GM12801 (cell line): ENCODE data around the gene SPOCK3.

Source experiments
- CTCF ChIP-seq: IDR thresholded peaks from one replicate; pipeline ENCODE4 v1.5.1; 2011; ENCODE audit warnings: control low read depth; ENCODE audit not compliant: insufficient read length; ENCODE audit errors: extremely low read depth

Gene SPOCK3

GRCh38 chr4:166895771-166896170 lies 338.5 kb downstream of the SPOCK3 start:
- no peak for TF ChIP-seq CTCF

GRCh38 chr4:166887457-166887856 lies 346.8 kb downstream of the SPOCK3 start:
- TF ChIP-seq CTCF = no peak

- TF ChIP-seq CTCF = no peak
These were observed 347.6 kb downstream of the SPOCK3 start for GRCh38 chr4:166886718-166887117.

- no peak for TF ChIP-seq CTCF
These were observed 352.1 kb downstream of the SPOCK3 start for GRCh38 chr4:166882221-166882620.

GRCh38 chr4:166875821-166876220 lies 358.5 kb downstream of the SPOCK3 start:
- TF ChIP-seq CTCF = no peak

- TF ChIP-seq CTCF = no peak
These were observed 372.3 kb downstream of the SPOCK3 start for GRCh38 chr4:166862032-166862431.

- TF ChIP-seq CTCF = no peak
These were observed 387.4 kb downstream of the SPOCK3 start for GRCh38 chr4:166846939-166847338.

- no peak for TF ChIP-seq CTCF
These were observed 391.5 kb downstream of the SPOCK3 start for GRCh38 chr4:166842795-166843261.
